SHP77 (cell line): ENCODE measurements around the gene NOPCHAP1.

Source experiments
- DNase-seq, 2 experiments: peaks; one replicate each; lab custom pipeline; 2025; lab: John Stamatoyannopoulos, UW

The NOPCHAP1 gene

DNA sequence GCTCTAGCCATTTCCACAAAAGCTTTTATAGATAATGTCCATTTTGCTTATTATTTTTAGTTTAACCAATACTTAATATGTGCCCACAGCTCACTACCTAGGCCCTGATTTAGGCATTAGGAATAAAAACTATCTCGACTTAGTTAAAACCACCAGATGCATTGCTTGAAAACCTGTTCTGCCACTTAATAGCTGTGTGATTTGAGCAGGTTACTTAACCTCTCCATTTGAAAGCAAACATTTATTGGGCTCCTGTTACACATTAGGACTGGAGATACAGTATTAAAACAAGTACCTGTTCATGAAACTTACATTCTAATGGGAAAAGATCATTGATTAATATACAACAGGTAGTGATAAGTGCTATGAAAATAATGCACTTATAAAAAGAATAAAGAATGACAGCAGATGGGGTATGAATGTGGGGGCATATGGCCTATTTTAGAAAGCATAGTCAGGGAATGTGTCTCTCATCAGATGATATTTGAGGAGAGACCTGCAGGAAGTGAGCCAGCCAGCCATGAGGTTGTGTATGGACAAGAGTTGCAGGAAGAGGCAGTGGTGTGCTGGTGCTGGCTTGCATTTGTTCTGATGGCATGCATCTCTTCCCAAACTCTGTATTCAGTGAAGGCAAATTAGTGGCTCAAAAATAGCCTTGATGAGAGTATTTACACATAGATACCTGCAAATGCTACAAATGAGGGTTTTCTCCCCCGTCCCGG lies 34.3 kb downstream of the NOPCHAP1 start:
- no peak for DNase-seq

DNA sequence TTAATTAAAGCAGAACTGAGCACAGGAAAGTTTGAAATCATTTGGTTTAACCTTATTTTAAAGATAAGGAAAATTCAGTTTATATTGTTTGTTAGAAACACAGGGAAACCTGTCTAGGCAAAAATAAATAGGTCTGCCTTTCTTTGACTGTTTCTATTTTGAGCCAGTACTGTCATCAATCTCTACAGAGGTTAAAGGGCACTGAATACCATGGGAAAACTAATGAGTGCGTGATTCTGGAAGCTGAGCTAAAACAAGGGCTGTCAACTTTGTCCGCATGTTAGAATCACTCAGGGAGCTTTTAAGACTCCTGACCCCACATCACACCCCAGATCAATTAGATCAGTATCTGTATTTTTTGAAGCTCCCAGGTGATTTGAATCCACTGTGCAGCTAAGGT lies 38.8 kb downstream of the NOPCHAP1 start:
- DNase-seq: no peak

GRCh38 chr12:105025890-105026289 lies 39.8 kb downstream of the NOPCHAP1 start:
- no peak for DNase-seq

GRCh38 chr12:105026411-105026810 lies 40.3 kb downstream of the NOPCHAP1 start:
- no peak for DNase-seq

DNA sequence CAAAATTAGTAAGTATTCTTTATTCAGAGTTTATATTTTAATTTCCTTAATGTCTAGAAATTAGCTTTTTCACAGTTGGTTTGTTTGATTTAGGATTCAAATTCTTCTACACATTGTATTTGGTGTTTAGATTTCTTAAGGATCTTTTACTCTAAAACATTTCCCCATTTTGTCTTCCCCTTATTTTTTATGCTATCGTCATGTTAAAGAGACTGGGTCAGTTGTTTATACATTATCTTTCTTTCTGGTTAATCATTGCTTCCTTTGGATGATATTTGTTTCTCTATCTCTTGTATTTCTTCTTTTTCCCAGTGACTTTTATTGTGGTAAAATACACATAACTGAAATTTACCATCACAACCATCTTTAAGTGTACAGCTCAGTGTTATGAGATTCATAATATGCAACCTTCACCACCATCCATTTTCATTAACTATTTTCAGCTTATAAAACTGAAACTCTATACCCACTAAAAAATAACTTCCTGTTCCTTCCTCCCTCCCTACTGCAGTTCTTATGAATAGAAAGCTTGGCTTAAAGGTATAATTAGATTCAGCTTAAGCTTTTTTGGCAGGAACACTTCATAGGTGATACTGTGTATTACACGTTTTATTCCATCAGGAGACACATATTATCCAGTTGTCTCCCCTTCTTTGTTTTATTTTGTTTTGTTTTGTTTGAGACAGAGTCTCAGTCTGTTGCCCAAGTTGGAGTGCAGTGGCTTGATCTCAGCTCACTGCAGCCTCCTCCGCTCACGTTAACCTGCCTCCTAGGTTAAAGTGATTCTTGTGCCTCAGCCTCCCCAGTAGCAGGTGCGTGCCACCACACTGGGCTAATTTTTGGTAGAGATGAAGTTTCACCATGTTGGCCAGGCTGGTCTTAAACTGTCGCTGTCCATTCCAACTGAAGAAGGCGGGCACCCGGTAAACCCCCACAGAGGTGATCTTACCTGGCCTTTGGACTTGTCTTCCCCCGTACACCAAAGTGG lies 45.0 kb downstream of the NOPCHAP1 start:
- DNase-seq: no peak

- DNase-seq: no peak
Measured at GRCh38 chr12:105032703-105033357, 46.7 kb downstream of the NOPCHAP1 start.

- no peak for DNase-seq
Measured at GRCh38 chr12:105033851-105034250, 47.7 kb downstream of the NOPCHAP1 start.
